ENCODE data around the gene SERPINB3.
"Not testable (repeated sequence)": the region's sequence is repeated elsewhere in the genome, so short reads cannot be mapped to it uniquely, and the experiment has no call there.

Gene SERPINB3

DNA sequence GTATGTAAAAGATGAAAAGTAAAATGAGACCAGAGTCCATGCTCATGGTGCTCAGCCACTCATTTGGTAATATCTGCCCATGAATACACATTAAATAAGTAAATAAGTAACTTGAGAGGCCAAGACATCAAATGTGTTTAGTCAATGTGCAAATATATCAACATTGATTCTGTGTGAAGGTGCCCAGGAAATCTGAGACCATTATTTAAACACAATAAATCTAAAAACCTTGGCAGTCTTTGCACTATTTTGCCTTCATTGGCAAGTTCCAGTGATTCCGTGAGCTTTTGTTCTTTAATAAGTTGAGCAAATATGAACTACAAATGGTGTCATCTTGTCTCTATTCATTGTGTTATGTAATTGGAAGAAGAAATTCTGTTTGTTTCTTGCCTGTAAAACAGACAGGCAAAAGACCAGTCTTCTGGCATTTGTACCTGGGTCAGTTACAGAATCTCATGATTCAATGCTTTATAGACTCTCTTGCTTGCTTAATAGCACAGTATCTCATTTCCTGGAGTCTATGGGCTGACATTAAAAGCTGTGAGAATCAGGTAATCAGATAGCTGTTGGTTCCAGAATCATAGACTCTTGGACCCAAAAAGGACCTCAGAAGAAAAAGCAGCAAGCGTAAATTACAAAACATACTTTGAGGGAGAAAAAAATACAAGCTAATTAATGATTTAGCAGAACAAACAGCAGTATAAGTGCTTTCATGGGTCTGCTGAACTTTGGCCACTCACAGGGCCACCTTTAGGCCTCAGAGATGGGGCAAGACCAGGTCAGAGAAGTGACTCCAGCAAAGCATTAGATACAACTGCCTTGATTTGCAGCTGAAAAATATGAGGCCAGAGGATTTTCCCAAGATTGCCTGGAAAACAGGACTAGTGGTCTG lies 20.0 kb upstream of the SERPINB3 start:
- no peak for TF ChIP-seq CTCF (conservative IDR thresholded peaks at IDR 0.05; ENCODE audit: control insufficient read depth, insufficient read depth, low read depth, low read length)
- H3K4me3 ChIP-seq (ENCODE audit: control insufficient read depth, low read depth, low read length): no peak overlapping the region
- no peak for DNase-seq (ENCODE audit: low read depth)

DNA sequence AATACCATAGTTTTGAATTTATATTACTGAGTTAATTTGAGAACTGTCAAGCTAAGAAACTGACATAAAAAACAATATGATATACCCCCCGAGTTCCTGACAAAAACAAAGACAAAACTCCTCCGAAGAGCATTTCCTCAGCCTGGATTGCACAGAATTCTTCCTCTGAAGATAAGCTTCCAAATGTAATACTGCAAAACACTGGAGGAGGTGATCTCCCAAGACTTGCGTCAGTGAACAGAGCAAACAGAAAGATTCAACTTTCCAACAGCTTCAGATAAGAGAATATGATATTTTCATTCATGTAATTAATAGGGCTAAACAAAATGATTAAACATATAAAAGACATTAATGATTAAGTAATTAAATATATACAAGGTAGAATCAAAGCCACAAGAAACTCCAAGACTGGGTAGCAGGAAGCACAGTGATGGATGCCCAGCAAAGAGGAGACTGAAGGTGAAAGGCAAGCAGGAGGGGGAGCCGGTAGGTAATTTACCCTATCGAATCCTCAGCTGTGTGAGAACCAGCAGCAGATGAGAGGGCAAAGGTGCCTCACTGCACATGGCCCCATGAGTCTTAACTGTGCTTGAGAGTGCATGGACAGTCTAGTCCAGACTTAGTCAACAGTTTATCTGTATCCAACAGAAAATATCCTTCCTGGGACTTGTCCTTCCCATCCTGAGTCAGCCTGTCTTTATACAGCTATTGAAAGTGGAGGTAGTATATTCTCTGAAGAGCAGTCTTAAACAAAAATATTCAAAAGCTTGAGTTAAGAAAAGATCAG lies 18.3 kb upstream of the SERPINB3 start:
- H3K4me3 ChIP-seq (ENCODE audit: control insufficient read depth, low read depth, low read length): no peak overlapping the region
- peak; percentile 11 for DNase-seq (ENCODE audit: low read depth)
- TF ChIP-seq CTCF (conservative IDR thresholded peaks at IDR 0.05; ENCODE audit: control insufficient read depth, insufficient read depth, low read depth, low read length): no peak

DNA sequence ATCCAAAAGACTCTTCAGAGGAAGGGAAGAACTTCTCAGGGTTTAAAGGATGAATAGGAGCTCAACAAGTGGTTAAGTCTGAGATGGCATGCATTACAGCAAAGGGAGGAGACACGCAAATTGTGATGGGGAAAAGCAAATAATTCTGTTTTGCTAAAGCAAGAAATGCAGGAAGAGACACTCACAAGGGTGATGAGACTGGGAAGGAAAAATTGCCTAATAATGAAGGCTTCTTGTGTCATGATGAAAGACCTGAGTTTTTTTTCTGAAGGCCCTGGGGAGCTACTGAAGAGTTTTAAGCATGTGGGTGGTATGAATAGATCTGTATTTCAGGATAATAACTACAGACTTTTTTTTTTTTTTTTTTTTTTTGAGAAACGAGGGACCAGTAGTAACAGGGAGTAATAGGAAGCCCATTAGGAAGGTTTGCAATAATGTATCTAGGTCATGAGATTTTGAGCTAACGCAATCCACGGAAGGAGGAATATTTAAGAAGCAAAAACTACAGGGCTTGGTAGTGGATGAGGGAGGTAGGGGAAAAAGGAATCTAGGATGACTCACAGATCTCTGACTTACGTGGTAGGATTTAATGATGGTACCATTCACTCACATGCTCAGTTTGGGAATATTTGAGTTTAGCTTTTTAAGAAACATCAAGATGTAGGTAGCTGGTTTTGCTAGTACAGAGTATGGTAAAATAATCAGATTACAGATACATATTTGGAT lies 16.0 kb upstream of the SERPINB3 start:
- peak; percentile 82 for DNase-seq (ENCODE audit: low read depth)
- no peak for TF ChIP-seq CTCF (conservative IDR thresholded peaks at IDR 0.05; ENCODE audit: control insufficient read depth, insufficient read depth, low read depth, low read length)
- H3K4me3 ChIP-seq (ENCODE audit: control insufficient read depth, low read depth, low read length): no peak overlapping the region

- peak; percentile 31 for TF ChIP-seq CTCF (conservative IDR thresholded peaks at IDR 0.05; ENCODE audit: control insufficient read depth, insufficient read depth, low read depth, low read length)
- peak; percentile 12 for DNase-seq (ENCODE audit: low read depth)
- H3K4me3 ChIP-seq (ENCODE audit: control insufficient read depth, low read depth, low read length): no peak overlapping the region
Observed at GRCh38 chr18:63676526-63677323, 15.0 kb upstream of the SERPINB3 start.

- no peak for DNase-seq (ENCODE audit: low read depth)
- no peak overlapping the region for H3K4me3 ChIP-seq (ENCODE audit: control insufficient read depth, low read depth, low read length)
- no peak for TF ChIP-seq CTCF (conservative IDR thresholded peaks at IDR 0.05; ENCODE audit: control insufficient read depth, insufficient read depth, low read depth, low read length)
Observed at GRCh38 chr18:63664571-63664970, 2.9 kb upstream of the SERPINB3 start.

- not testable (repeated sequence) for H3K4me3 ChIP-seq (ENCODE audit: control insufficient read depth, low read depth, low read length)
- DNase-seq (ENCODE audit: low read depth): peak; percentile 58
Observed at GRCh38 chr18:63658920-63659319, 2.8 kb downstream of the SERPINB3 start.

DNA sequence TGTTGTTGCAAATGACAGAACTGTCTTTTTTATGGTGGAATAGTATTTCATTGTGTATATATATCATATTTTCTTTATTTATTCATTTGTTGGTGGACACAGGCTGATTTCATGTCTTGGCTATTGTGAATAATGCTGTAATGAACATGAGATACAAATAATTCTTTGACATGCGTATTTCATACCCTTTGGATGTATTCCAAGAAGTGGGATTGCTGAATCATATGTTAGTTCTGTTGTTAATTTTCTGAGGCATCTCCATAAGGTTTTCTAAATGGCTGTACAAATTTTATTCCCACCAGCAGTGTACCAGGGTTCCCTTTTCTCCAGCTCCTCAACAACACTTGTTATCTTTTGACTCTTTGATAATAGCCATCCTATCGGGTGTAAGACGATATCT lies 11.4 kb downstream of the SERPINB3 start:
- peak; percentile 73 for DNase-seq (ENCODE audit: low read depth)
- not testable (repeated sequence) for H3K4me3 ChIP-seq (ENCODE audit: control insufficient read depth, low read depth, low read length)

Data from fibroblast of mammary gland (primary cell).